Measurements from ENCODE around the gene MFAP3. TPM values are rescaled to one million over a fixed set of nuclear protein-coding genes. Genes with fewer than 3 reads are reported as not detected.
A peak's percentile ranks its signal among the peaks of the same experiment; 100 is the strongest.
"Not testable (repeated sequence)": the region's sequence is repeated elsewhere in the genome, so short reads cannot be mapped to it uniquely, and the experiment has no call there.

The MFAP3 gene
- total RNA-seq = 163 TPM

DNA sequence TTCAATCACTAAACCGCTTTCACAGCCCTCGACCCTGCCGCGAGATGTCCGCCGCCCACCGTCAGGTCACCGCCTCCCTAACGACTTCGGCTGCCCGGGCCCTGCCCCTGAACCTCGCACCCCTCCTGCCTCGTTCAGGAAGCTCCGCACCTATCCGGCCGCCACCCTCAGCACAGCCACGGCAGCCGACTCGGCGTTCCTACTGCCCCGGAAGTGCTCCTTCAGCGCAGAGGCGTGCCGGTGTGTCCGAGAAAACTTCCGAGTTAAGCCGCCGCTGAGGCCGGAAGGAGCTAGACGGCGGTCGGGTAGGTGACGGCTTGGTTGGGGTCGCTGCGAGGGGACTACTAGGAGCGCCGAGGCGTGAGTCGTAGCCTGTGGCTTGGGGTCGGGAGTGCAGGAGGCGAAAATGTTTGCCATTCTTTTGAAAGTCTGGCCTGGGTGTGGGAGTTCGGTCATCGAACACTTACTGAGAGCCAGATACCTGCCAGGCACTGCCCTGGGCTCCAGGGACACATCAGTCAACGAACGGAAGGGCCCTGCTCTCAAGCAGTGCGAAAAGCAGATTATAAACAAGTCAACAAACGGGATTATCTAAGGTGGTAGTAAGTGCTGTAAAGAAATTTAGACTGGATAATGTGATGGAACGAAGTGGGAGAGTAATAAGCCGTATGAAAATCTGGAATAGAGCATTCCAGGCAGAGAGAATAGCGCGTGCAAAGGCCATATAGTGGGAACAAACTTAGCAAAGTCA lies at the start of gene MFAP3, which contains the start of gene FAM114A2:
TSS of gene MFAP3 (plus strand) at position 261 of the 751 bp plus-strand sequence. CDS start 10,756 bp downstream, outside the sequence.
TSS of gene FAM114A2 (minus strand) at position 204 of the 751 bp plus-strand sequence. CDS start 3,957 bp downstream, outside the sequence.
- FAIRE-seq = no peak
- peak; percentile 45 to 79 for DNase-seq (ENCODE audit: low spot score in 2 of 2)

DNA sequence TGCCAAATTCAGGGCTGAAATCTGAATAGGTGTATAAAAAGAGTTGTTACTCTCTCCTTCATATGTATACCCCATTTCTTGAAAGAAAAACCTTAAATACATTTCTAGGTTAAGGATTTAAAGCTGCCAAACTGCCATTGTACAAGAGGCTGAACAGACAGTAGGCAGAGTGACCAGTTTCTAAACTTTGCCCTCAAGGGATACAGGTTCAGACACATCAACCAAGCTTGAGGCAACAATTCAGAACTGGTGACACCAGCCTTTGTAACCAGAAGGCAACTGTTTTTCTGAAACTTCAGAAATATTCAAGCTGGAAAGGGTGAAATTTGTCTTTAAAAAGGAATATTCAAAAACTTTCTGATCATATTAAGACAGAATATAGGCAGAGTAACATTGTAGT lies 47.6 kb upstream of the MFAP3 start:
- FAIRE-seq = no peak
- DNase-seq (ENCODE audit: low spot score in 2 of 2) = no peak

DNA sequence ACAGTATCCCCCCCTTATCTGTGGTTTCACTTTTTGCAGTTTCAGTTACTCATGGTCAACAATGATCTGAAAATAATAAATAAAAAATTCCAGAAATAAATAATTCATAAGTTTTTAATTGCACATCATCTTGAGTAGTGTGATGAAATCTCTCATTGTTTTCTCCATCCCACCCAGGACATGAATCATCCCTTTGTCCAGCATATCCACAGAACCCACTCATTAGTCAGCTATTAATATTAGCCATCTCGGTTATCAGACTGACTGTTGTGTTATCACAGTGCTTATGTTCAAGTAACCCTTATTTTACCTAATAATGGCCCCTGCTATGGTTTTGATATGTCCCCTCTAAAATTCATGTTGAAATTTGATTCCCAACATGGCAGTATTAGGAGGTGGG lies 40.8 kb upstream of the MFAP3 start:
- DNase-seq (ENCODE audit: low spot score in 2 of 2) (no peak), FAIRE-seq (no peak)

DNA sequence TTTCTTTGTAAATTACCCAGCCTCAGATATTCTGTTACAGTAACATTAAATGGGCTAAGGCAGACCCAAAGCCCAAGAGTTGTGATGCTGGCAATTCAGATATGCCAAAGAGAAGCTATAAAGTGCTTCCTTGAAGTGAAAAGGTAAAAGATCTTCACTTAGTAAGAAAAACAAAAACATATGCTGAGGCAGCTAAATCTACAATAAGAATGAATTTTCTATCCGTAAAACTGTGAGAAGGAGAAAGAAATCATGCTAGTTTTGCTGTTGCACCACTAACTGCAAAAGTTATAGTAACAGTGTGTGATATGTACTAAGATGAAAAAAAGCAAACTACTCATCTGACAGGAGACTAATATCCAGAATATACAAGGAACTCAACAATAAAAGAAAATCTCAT lies 40.0 kb upstream of the MFAP3 start:
- no peak for DNase-seq (ENCODE audit: low spot score in 2 of 2)
- FAIRE-seq = no peak

DNA sequence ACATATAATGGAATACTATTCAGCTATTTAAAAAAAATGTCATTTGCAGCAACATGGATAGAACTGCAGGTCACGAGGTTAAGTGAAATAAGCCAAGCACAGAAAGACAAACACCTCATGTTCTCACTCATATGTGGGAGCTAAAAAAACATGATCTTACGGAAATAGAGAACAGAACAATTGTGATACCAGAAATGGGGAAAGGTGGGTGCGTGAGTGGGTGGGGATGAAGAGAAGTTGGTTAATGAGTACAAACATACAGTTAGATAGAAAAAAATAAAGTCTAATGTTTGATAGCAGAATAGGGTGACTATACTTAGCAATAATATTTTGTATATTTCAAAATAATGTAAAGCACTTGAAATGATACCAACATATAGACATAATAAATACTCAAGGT lies 38.8 kb upstream of the MFAP3 start:
- no peak for DNase-seq (ENCODE audit: low spot score in 2 of 2)
- FAIRE-seq = no peak

DNA sequence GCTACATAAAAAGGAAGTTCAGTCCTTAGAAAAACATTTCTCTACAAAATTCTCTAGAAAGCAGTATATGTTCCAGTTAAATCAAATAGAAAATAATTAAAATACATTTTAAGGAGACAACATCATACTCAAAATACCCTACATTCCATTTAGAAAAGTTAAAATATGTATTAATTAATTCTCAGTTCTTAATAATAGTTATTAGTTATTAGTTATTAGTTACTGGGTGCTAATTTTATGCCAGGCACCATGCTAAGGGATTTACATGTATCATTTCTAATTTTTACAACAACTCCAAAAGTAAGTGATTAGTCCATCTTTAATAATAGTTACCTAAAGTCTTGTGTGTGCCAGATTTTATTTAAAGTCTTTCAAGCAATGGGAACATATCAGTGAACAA lies 38.1 kb upstream of the MFAP3 start:
- FAIRE-seq (no peak), DNase-seq (ENCODE audit: low spot score in 2 of 2) (no peak)

DNA sequence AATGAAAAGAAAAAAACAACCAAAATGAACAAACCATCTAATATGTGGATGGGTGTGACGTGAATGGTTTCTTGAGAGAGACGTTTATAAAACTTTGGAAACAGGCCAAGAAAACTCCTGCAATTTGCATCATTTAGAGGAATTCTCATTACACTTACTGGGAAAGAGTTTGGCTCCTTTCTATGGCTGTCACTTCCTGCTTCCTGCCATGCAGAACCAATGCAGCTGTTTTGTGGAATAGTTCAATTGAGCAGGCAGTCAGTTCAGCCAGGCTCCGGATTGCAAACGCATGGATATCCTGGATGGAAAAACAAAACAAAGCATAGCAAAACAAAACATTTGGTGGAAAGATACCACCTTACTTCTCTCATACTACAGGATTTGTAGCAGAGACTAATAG lies 36.7 kb upstream of the MFAP3 start:
- DNase-seq (ENCODE audit: low spot score in 2 of 2) = no peak
- no peak for FAIRE-seq

DNA sequence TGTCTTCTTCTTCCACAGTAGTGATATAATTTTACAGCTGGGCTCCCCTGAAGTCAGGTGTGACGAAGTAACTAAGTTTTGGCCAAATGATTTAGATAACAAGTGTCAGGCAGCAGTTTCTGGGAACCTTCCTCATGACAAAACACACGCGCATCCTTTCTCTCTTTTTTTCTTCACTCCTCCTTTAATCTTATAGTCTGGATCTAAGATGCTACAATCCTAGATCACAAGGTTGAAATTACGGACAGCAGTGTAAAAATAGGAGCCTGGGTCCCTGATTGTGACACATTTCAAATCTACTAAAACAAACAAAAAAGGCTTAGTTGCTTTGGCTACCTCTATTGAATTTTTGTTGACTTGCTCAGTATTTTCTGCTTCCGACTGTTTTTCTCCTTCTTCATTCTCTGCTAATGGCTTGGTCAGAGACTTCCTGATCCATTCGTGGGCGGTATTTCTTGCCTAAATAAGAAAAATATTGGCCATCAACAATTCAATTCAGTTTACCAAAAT lies 36.2 kb upstream of the MFAP3 start:
- FAIRE-seq (no peak), DNase-seq (ENCODE audit: low spot score in 2 of 2) (no peak)

DNA sequence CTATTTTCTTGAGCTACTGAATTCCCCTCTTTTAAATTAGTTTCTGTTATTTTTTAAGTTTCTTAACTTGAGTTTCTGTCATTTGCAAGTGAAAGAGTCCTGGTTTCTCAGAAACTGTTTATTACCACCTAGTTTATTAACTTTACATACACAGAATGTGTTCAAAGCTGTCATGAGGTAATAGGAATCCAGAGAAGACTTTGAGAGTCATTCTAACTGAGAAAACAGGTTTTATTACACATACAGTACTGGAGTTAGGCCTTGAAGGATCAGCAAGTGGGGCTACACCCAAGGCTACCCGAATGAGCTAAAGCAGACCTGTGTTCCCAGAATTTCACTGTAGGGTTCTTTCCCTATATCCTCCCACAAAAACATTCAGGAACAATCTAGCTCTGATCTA lies 33.1 kb upstream of the MFAP3 start:
- no peak for FAIRE-seq
- DNase-seq (ENCODE audit: low spot score in 2 of 2) = no peak

DNA sequence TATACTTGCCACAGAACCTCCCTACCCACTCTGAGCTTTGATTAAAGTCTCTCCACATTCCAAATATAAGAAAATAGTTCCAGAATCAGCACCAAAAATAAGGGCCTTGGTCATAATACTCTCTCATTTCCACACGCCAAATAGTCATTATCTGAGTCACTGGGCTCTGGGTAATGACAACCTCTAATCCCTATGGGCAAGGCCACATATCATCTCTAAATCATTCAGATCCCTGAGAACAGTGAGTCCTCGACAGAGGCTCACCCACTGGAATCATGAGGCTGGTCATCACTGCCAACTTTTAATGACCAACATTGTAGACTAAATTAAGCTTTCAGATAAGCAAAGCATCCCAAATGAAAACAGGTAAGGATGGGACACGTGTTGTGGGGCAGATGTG lies 28.1 kb upstream of the MFAP3 start:
- no peak for DNase-seq (ENCODE audit: low spot score in 2 of 2)
- no peak for FAIRE-seq

DNA sequence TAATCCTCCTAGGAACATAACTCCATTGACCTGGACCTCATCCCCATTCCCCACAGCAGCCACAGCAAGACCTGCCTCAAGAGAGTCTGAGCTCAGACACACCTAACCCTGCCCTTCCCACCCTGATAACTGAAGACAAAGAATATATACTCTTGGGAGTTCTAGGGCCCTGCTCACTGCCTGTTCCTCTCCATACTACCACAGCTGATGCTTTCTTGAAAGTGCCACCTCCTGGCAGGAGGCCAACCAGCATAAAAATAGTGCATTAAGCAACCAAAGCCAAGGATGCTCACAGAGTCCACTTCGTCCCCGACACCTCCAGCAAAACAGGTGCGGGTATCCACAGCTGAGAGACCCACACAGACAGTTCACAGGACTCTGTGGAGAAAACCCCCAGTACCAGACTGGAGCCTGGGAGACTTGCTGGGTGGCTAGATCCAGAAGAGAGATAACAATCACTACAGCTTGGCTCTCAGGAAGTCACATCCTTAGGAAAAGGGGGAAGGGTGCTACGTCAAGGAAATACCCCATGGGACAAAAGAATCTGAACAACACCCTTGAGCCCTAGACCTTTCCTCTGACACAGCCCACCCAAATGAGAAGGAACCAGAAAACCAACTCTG lies 23.6 kb upstream of the MFAP3 start:
- FAIRE-seq = no peak

DNA sequence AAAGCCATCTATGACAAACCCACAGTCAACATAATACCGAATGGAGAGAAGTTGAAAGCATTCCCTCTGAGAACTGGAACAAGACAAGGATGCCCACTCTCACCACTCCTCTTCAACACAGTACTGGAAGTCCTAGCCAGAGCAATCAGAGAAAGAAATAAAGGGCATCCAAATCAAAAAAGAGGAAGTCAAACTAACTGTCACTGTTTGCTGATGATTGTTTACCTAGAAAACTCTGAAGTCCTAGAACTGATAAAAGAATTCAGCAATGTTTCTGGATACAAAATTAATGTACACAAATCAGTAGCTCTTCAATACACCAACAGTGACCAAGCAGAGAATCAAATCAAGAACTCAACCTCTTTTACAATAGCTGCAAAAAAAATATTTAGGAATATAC lies 19.8 kb upstream of the MFAP3 start:
- FAIRE-seq; DNase-seq (ENCODE audit: low spot score in 2 of 2): not testable (repeated sequence)

More for the DNA sequence above, 23.6 kb upstream of the MFAP3 start:
- no peak for DNase-seq (ENCODE audit: low spot score in 2 of 2)

DNA sequence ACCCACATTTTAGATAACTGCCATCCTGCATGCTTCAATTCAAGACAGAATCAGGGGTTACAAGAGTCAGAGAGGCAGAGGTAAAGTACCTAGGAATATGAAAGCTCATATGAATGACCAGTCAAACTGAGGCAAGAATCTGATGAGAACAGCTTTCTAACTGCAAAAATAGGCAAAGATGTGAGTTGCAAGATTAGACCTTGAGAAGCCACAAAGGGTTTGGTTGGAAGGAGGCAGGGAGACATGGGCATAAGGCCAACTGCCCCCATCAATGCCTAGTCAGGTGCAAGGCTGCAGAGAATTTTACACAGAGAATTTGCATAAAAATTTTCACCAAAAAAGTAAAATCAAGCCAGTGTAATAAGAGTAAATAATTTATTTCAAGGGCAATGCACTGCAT lies 12.8 kb upstream of the MFAP3 start:
- no peak for FAIRE-seq
- no peak for DNase-seq (ENCODE audit: low spot score in 2 of 2)

DNA sequence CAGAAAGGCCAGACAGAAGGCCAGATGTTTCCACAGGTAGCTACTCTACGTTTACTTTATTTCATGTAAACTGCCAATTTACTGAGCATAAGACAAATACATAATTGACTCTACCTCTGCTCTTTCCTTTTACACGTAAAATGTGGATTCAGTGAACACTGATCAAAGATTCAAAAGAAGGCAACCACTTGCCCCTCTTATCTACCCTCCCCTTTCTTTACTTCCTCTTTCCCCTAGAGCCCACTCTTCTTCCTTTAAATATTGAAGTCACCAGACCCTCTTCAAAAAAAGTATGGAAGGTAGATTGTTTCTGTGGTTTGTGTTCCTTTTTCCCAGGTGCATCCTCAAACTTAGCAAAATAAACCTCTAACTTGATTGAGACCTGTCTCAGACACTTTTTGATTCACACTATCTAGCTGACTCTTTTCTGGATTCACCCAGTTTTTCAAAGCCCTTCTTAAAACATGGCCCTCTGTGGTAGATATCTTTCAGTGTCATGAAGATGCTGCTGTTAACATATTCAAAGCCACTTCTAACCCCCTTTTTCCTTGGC lies 6.8 kb upstream of the MFAP3 start:
- FAIRE-seq (no peak), DNase-seq (ENCODE audit: low spot score in 2 of 2) (no peak)

DNA sequence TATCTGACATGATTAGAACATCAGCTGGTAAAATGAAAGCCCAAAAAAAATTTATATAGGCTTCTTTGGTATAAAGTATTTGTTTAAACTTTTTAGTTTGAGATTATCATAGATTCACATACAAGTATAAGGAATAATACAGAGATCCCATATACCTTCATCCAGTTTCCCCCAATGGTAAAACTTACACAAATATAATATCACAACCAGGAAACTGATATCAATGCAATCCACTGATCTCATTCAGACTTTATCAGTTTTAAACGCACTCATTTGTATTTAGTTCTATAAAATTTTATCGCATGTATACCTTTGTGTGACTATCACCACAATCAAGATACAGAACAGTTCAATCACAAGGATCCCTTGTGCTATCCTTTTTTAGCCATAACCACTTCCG lies 3.8 kb upstream of the MFAP3 start:
- DNase-seq (ENCODE audit: low spot score in 2 of 2) = no peak
- no peak for FAIRE-seq

DNA sequence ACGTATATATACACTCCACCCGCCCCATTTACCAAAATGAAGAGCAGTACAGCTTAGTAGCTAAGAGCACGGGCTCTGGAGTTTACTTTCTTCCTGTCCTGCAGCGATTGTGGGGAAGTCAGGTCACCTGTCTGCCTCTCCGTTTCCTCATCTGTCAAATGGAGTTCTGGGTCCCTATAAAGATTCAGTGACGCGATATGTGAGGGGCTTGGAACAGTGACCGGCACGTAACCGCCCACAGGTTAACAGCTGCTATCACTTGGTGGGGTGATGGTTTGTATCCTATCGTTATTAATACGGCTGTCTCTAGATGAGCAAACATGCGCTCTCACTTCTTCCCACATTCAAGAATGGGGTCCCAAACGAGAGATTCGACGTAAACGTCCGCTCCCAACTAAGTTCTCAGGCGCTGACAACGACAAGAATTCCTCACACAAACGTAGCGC lies 483 bp upstream of the MFAP3 start:
- peak in 1 of 2 donors; percentile 16 for DNase-seq (ENCODE audit: low spot score in 2 of 2)
- no peak for FAIRE-seq

DNA sequence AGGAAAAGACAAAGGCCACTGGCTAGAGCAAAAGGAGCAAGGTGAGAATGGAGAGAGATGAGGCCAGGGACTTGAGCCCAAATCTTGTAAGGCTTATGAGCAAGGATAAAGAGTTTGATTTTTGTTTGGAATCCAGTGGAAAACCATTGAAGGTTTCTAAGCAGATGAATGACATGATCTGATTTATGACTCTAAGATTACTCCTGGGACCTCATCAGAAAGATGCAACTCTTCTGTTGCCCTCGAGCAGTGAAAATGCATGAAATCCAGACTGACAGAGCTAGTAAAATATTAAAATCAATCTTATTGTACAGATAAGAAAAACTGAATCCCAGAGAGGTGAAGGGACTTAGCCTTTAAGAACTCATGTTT lies 677 bp downstream of the MFAP3 start:
- DNase-seq (ENCODE audit: low spot score in 2 of 2) = no peak
- no peak for FAIRE-seq

DNA sequence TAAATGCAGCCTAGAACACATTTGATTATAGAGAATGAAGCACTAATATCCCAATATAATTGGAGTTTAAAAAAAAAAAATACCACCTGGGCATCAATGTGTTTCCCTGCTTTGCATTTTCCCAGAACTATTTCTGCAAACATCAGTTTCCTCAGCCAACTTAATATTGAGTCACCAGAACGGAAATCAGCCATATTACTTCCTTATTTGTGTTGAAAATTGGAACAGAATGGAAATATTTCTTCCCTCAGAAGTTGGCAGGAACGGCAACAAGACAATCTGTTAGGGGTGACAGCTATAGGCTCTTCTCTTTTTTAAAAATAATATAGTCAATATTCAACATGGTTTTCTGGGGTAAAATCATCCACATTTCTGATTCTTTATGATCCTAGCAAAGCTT lies 4.0 kb downstream of the MFAP3 start:
- FAIRE-seq = no peak
- DNase-seq (ENCODE audit: low spot score in 2 of 2) = no peak

DNA sequence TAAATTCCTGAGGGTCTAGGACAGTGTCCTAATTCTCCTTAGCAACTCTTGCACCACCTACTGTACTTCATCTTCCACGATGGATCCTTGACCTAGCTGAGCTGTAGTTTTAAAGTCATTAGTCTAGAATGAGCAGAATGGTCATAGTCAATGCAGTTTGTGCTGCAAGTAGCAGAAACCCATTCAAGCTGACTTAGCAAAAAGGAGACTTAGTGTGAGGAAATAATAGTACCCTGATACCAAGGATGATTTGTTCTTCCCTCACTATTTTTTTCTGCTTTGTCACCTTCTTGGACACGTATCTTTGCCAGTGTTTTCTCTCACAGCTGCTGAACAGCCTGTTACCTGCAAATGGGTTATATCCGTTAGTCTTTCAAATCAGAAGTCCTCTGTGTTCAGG lies 5.3 kb downstream of the MFAP3 start:
- FAIRE-seq (no peak), DNase-seq (ENCODE audit: low spot score in 2 of 2) (no peak)

DNA sequence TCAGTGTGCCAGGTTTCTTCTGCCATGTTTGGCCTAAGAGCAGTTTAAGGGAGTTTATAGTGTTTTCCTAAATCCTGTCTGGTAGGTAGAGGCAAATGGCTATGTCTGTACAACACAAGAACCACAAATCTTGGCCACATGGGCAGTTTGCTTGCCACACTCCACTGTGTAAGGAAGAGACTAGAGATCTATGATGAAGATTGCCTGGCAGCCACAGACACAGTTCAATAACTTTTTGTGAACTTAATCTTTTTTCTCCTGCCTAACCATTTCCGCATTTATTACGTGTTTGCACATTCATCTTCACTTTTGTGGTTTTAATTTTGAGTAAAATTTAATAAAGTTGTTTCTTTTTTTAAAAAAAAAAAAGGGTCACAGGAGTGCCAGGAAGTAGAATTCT lies 5.8 kb downstream of the MFAP3 start:
- FAIRE-seq (no peak), DNase-seq (ENCODE audit: low spot score in 2 of 2) (no peak)

DNA sequence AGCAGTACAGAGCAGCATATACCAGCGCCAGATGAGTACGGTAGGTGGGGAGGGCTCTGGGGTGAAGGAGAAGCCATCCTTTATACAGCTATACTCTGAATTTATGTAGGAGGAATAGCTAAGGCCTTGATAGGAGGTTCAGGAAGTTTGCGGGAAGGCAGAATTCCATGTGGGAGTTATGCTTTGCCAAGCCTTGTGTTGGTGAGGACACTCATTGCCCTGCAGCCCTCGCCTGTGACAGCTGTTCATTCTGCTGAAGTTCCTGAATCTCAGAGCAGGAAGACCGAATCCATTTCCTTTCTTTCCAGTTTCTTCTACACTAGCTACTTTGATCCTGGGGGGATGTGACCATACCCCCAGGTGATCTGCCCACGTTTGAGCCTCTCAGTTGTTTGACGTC lies 7.7 kb downstream of the MFAP3 start:
- DNase-seq (ENCODE audit: low spot score in 2 of 2) (no peak), FAIRE-seq (no peak)

DNA sequence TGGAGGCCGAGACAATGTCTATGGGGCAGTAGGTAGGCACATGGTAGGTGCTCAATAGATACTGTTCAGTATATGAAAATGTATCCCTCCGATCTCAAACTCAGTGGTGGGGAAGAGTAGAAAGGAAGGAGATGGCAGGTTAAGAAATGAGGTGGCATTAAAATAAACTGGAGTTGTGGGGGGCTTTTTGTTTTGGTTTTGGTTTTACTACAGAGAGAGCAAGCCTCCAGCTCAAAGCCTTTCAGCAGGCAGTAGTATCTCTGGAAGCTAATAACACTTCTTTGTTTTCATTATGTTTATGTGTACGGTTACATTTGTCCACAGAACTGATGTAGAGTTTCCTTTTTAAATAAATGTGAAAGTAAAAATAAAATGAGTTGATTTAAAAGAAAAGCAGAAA lies 8.6 kb downstream of the MFAP3 start:
- DNase-seq (ENCODE audit: low spot score in 2 of 2) (no peak), FAIRE-seq (no peak)

All from frontal cortex (tissue), 4 donors.